ENCODE results near the gene MYO1D.
"Not testable (repeated sequence)": the region's sequence is repeated elsewhere in the genome, so short reads cannot be mapped to it uniquely, and the experiment has no call there.

The MYO1D gene

GRCh38 chr17:32780721-32781120 is 96.2 kb downstream of the MYO1D start:
- DNase-seq (ENCODE audit: low read depth in 2 of 2, low spot score in 1 of 2) = no peak

GRCh38 chr17:32777922-32778321 is 99.0 kb downstream of the MYO1D start:
- DNase-seq (ENCODE audit: low read depth in 2 of 2, low spot score in 1 of 2) = no peak

- no peak for DNase-seq (ENCODE audit: low read depth in 2 of 2, low spot score in 1 of 2)
Measured at GRCh38 chr17:32777436-32777835, 99.5 kb downstream of the MYO1D start.

GRCh38 chr17:32774695-32775084 is 102.2 kb downstream of the MYO1D start:
- DNase-seq (ENCODE audit: low read depth in 2 of 2, low spot score in 1 of 2) = no peak

GRCh38 chr17:32773856-32774694 is 102.8 kb downstream of the MYO1D start:
- no peak for DNase-seq (ENCODE audit: low read depth in 2 of 2, low spot score in 1 of 2)

GRCh38 chr17:32772453-32773025 is 104.4 kb downstream of the MYO1D start:
- no peak for DNase-seq (ENCODE audit: low read depth in 2 of 2, low spot score in 1 of 2)

GRCh38 chr17:32771396-32771795 is 105.5 kb downstream of the MYO1D start:
- no peak for DNase-seq (ENCODE audit: low read depth in 2 of 2, low spot score in 1 of 2)

GRCh38 chr17:32769846-32770245 is 107.1 kb downstream of the MYO1D start:
- DNase-seq (ENCODE audit: low read depth in 2 of 2, low spot score in 1 of 2) = no peak

GRCh38 chr17:32763855-32764439 is 113.0 kb downstream of the MYO1D start:
- no peak for DNase-seq (ENCODE audit: low read depth in 2 of 2, low spot score in 1 of 2)

- no peak for DNase-seq (ENCODE audit: low read depth in 2 of 2, low spot score in 1 of 2)
Measured at GRCh38 chr17:32759476-32759875, 117.4 kb downstream of the MYO1D start.

GRCh38 chr17:32757963-32758362 is 119.0 kb downstream of the MYO1D start:
- no peak for DNase-seq (ENCODE audit: low read depth in 2 of 2, low spot score in 1 of 2)

- DNase-seq (ENCODE audit: low read depth in 2 of 2, low spot score in 1 of 2) = no peak
Measured at GRCh38 chr17:32756696-32757095, 120.2 kb downstream of the MYO1D start.

GRCh38 chr17:32755045-32755805 is 121.7 kb downstream of the MYO1D start:
- no peak for DNase-seq (ENCODE audit: low read depth in 2 of 2, low spot score in 1 of 2)

- no peak for DNase-seq (ENCODE audit: low read depth in 2 of 2, low spot score in 1 of 2)
Measured at GRCh38 chr17:32752934-32753333, 124.0 kb downstream of the MYO1D start.

GRCh38 chr17:32747856-32748255 is 129.1 kb downstream of the MYO1D start:
- DNase-seq (ENCODE audit: low read depth in 2 of 2, low spot score in 1 of 2) = no peak

- no peak for DNase-seq (ENCODE audit: low read depth in 2 of 2, low spot score in 1 of 2)
Measured at GRCh38 chr17:32746698-32747097, 130.2 kb downstream of the MYO1D start.

GRCh38 chr17:32746280-32746679 is 130.6 kb downstream of the MYO1D start:
- DNase-seq (ENCODE audit: low read depth in 2 of 2, low spot score in 1 of 2) = no peak

- no peak for DNase-seq (ENCODE audit: low read depth in 2 of 2, low spot score in 1 of 2)
Measured at GRCh38 chr17:32742681-32743538, 134.0 kb downstream of the MYO1D start.

GRCh38 chr17:32741381-32741780 is 135.5 kb downstream of the MYO1D start:
- no peak for DNase-seq (ENCODE audit: low read depth in 2 of 2, low spot score in 1 of 2)

- no peak for DNase-seq (ENCODE audit: low read depth in 2 of 2, low spot score in 1 of 2)
Measured at GRCh38 chr17:32739722-32740121, 137.2 kb downstream of the MYO1D start.

GRCh38 chr17:32739151-32739550 is 137.8 kb downstream of the MYO1D start:
- DNase-seq (ENCODE audit: low read depth in 2 of 2, low spot score in 1 of 2) = not testable (repeated sequence)
